Endothelial cell (in vitro differentiated cells): ENCODE measurements around the gene NEU4. TPM values are rescaled to one million over a fixed set of nuclear protein-coding genes. Genes with fewer than 3 reads are reported as not detected.

ENCODE experiments used
- DNase-seq: peaks from one replicate; pipeline ENCODE4 v3.0.0; 2021; ENCODE audit warnings: low spot score
- H3K27ac Mint-ChIP-seq: one replicate; pipeline ENCODE4 v1.8.0; 2021; ENCODE audit warnings: mixed read lengths, inconsistent platforms; ENCODE audit not compliant: unreplicated experiment
- H3K27me3 Mint-ChIP-seq: one replicate; pipeline ENCODE4 v1.8.0; 2021; ENCODE audit warnings: mild to moderate bottlenecking, moderate library complexity, mixed read lengths, inconsistent platforms; ENCODE audit not compliant: unreplicated experiment
- H3K36me3 Mint-ChIP-seq: one replicate; pipeline ENCODE4 v1.8.0; 2021; ENCODE audit warnings: mild to moderate bottlenecking, low read depth, mixed read lengths, inconsistent platforms; ENCODE audit not compliant: unreplicated experiment
- H3K4me1 Mint-ChIP-seq: one replicate; pipeline ENCODE4 v1.8.0; 2021; ENCODE audit warnings: mild to moderate bottlenecking, mixed read lengths, inconsistent platforms; ENCODE audit not compliant: unreplicated experiment
- H3K4me3 Mint-ChIP-seq: one replicate; pipeline ENCODE4 v1.8.0; 2021; ENCODE audit warnings: mild to moderate bottlenecking, mixed read lengths, inconsistent platforms; ENCODE audit not compliant: unreplicated experiment
- H3K9me3 Mint-ChIP-seq: one replicate; pipeline ENCODE4 v1.8.0; 2021; ENCODE audit warnings: mixed read lengths, inconsistent platforms; ENCODE audit not compliant: unreplicated experiment
- CTCF ChIP-seq: fragments of 200-600 bp; sonication (generic); IDR thresholded peaks from one replicate; pipeline ENCODE4 v1.5.0; 2021; ENCODE audit warnings: antibody characterized with exemption; ENCODE audit not compliant: unreplicated experiment
- total RNA-seq: library from RNA; stranded (reverse); fragmentation: NEBNext Ultra II Directional; extraction: Animal tissue kit (Norgen Biotek cat#: 25700); gene quantifications from one replicate; pipeline ENCODE4 v1.2.1, GENCODE V29; 2021; ENCODE audit not compliant: unreplicated experiment

Gene NEU4
- total RNA-seq, 1 donor from 2014 or later, result 0.33 TPM

GRCh38 chr2:241768850-241769249 lies 40.1 kb upstream of the NEU4 start:
- no peak for DNase-seq
- Mint-ChIP-seq H3K4me3 (no peak overlapping the region), H3K27me3 (peaks cover 1% of the 10 kb centered on the region), H3K27ac (no peak overlapping the region), H3K36me3 (no peaks in the 10 kb centered on the region), H3K4me1 (peaks cover 2% of the 10 kb centered on the region), H3K9me3 (no peaks in the 10 kb centered on the region)
- no peak for TF ChIP-seq CTCF

DNA sequence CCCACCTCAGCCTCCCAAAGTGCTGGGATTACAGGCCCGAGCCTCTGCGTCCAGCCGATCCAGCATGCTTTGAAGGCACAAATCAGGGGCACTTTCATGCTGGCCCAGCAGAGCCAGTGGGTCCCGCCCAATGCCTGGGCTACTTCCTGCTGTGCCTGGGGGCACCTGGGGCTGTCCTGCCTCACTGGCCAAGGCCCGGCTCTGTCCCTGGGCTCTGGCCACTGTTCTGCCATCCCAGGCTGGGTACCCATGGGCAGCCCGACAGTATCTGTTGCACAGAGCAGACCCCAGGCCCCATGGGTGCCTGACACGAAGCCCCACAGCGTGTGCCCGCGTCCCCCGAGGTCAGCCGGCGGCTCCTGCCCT lies 39.2 kb upstream of the NEU4 start:
- H3K9me3 Mint-ChIP-seq, result no peaks in the 10 kb centered on the region
- DNase-seq, result no peak
- H3K27me3 Mint-ChIP-seq, result no peaks in the 10 kb centered on the region
- no peak overlapping the region for H3K4me3 Mint-ChIP-seq
- no peaks in the 10 kb centered on the region for H3K36me3 Mint-ChIP-seq
- H3K4me1 Mint-ChIP-seq, result peaks cover 2% of the 10 kb centered on the region
- H3K27ac Mint-ChIP-seq, result no peak overlapping the region
- TF ChIP-seq CTCF, result no peak

GRCh38 chr2:241770185-241770935 lies 38.6 kb upstream of the NEU4 start:
- H3K9me3 Mint-ChIP-seq, result no peaks in the 10 kb centered on the region
- H3K36me3 Mint-ChIP-seq, result no peaks in the 10 kb centered on the region
- TF ChIP-seq CTCF, result no peak
- H3K27ac Mint-ChIP-seq, result no peak overlapping the region
- peaks cover 2% of the 10 kb centered on the region for H3K4me1 Mint-ChIP-seq
- DNase-seq, result no peak
- no peak overlapping the region for H3K4me3 Mint-ChIP-seq
- H3K27me3 Mint-ChIP-seq, result no peaks in the 10 kb centered on the region

- H3K4me1 Mint-ChIP-seq, result peaks cover 2% of the 10 kb centered on the region
- H3K27me3 Mint-ChIP-seq, result no peaks in the 10 kb centered on the region
- H3K4me3 Mint-ChIP-seq, result no peak overlapping the region
- no peaks in the 10 kb centered on the region for H3K36me3 Mint-ChIP-seq
- no peak overlapping the region for H3K27ac Mint-ChIP-seq
- H3K9me3 Mint-ChIP-seq, result no peaks in the 10 kb centered on the region
- no peak for DNase-seq
- no peak for TF ChIP-seq CTCF
Measured at GRCh38 chr2:241770936-241771285, 38.1 kb upstream of the NEU4 start.

DNA sequence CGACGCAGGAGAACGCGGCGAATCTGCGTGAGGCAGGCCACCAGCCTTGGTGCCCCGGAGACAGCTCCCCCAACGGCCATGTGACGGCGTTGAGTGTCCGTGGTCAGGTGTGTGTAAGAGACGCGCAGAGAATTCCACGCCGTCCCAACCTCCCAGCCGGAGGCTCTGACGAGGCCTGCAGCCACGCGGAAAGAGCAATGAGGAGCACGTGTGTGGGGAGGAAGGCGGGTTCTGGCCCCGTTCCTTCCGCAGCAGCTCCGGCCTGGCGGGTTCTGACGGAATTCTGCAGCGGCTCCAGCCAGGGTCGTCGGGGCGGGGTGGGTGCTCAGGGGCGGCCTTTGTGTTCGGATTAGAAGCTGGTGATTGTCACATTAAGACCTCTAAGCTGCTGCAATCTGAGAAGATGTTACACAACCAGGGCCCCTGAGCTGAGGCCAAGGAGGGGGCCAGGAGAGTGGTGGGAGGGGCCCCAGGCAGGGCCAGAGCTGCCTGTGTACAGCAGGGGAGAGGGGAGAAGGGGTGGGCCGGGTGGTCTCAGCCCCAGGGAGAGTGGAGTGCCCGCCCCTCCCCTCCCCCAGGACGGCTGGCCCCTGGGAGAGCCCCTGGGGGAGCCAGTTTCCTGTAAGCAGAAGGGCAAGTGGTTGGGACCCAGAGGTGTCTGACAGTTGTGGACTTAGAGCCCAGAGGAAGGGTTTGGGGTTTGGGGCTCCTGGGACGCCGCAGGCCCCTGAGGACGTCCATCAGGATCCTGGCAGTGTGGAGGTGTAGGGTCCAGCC lies 37.5 kb upstream of the NEU4 start:
- no peaks in the 10 kb centered on the region for H3K27me3 Mint-ChIP-seq
- H3K9me3 Mint-ChIP-seq, result no peaks in the 10 kb centered on the region
- peaks cover 2% of the 10 kb centered on the region for H3K4me1 Mint-ChIP-seq
- peaks cover 3% of the 10 kb centered on the region for H3K36me3 Mint-ChIP-seq
- DNase-seq, result no peak
- H3K4me3 Mint-ChIP-seq, result no peak overlapping the region
- no peak for TF ChIP-seq CTCF
- no peak overlapping the region for H3K27ac Mint-ChIP-seq
